HG03139 (cell line): ENCODE measurements around the gene RAPGEF4.
"Not testable (repeated sequence)": the region's sequence is repeated elsewhere in the genome, so short reads cannot be mapped to it uniquely, and the experiment has no call there.

Experiments used
- ATAC-seq: cut with Tn5 transposase; IDR thresholded peaks from one replicate; pipeline ENCODE4 v1.9.1; 2021; ENCODE audit not compliant: unreplicated experiment

The RAPGEF4 gene

DNA sequence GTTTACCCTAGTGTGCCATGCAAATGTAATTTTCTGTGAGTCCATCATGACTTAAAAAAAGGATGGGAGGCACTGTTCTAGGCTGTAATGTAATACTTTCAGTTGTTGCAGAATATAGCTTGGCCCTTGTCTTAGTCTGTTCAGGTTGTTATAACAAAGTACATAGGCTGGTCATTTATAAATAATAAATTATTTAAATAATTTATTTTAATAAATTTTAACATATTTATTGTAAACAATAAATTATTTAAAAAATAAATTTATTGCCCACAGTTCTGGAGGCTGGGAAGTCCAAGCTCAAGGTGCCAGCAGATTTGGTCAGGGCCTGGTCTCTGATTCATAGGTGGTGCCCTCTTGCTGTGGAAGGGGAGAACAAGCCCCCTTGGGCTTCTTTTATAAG is 35.2 kb downstream of the RAPGEF4 start:
- no peak for ATAC-seq

DNA sequence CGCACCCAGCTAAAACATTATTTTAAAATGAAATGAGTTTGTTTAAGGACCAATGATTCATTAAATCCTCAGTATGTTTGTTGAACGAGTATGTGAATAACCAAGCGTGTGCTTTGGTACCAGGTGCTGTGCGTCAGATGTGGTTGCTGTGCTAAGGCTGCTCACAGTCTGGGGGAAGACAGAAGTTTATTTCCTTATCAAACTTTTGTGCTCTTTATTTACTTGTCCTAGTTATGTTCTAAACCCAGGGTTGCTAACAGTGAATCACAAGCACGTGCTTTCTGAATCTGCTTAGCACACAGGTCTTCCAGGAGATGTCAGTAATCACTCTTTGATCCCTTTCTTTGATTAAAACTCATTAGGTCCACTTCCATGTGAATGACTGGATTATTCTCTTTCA is 37.0 kb downstream of the RAPGEF4 start:
- ATAC-seq, result no peak

DNA sequence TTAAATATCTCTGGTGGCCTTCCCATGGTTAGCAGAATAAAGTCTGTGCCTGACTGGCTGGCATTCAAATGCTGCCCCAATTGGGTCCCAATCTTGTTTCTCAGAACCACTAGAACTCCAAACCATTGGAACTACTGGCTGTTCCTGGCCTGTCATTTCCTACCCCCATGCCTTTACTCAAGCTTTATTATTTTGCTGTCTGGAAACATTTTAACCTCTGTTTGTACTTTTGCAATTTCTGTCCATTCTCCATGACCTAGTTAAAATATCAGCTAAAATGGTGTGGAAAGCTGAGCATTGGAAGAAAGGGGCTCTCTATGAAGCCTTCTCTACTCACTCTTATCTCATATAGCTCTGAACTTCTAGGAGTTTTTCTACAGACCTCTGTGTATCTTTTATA is 38.7 kb downstream of the RAPGEF4 start:
- ATAC-seq, result no peak

DNA sequence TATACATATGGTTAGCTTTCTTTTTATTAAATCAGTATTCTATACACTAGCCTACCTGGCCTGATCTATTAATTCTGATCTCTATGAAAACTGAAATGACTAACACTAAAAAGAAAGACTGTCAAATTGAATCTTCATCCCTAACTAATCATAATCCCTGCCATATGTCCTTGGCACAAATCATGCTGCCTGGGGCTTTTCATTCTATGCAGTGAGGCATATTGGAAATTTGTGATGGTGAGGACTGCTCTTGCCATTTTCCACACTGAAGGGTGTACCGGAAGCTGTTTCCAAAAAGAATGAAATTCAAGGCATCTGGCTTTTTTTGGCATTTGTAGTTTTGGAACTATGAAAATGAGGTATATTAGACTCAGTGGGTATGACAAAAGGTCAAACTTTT is 39.7 kb downstream of the RAPGEF4 start:
- ATAC-seq, result no peak

DNA sequence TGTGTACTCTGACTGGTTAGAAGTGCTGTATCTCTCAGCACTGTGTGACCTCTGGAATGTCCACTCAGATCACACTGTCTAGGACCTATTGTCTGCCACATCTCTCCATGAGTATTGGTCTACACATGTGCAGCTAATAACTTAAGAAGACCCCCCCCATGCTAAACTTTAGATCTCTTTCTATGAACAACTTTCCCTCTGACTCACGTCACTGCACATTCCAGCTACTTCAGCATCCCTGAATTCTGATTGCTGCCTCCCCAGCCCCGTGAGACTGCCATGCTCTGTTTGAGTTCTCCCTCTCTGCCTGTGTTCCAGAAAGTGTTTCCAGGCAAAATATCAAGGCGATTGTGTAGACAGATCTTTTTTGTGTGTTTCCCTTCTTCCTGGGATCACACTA is 41.8 kb downstream of the RAPGEF4 start:
- no peak for ATAC-seq

DNA sequence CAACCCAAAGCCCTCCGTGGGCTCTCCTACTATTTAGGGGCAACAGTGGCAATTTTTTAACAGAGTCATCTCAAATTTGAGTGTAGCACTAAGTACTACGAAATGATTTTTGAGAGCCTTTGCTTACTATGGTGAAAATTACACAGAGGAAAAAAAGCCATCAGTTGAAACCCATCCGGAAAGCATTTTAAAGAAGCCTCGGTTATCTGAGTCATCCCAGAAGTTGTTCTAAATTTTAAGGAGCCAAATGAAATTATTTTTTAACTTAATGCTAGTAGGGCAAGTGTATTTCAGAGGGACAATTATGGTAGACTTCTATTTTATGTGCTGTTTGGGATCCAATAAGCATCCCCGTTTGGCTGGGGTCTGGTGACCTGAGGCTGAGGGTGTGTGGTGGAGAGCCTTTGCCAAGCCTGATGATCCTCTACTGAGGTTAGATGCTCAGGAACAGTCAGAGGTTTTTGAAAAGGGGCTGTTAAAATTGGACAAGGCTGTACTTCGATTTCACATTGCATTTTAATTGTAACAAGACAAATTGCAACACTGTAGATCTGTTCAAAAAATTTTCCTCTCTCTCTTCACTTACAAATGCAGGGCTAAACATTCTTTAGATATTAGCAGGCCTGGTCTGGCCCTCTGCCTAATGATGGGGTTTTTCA is 47.0 kb downstream of the RAPGEF4 start:
- ATAC-seq, result no peak

DNA sequence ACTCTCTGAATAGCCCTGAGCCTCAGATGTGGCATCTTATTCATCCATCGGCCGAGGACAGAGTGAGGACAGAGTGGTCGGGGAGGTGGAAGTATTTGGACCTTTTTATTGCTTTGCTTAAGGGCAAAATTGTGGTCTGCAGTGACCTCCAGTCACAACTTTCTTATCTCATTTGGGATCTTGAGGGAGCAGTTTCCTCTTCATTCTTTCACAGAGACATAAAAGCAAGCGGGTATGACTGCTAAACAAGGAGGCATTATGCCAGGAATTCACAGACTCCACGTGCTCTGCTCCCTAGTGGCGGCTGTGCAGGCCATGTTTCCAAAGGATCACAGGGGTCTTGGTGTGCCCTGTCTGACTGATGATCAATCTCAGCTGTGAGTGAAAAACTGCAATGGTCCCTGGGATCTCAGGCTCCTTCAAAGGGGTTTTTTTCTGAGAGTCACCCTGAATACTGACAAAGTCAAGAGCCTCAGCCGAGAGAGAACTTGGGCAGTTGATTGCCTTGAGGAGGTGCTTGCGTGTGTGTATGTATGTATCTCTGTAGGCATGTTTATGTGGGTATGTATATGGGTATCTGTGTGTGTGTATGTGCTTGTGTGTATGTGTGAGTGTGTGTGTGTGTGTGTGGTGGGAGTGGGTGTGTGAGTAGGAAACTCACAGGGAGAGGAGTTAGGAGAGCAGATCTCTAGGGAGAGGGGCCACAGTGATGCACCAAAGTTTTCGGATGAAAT is 47.7 kb downstream of the RAPGEF4 start:
- no peak for ATAC-seq

DNA sequence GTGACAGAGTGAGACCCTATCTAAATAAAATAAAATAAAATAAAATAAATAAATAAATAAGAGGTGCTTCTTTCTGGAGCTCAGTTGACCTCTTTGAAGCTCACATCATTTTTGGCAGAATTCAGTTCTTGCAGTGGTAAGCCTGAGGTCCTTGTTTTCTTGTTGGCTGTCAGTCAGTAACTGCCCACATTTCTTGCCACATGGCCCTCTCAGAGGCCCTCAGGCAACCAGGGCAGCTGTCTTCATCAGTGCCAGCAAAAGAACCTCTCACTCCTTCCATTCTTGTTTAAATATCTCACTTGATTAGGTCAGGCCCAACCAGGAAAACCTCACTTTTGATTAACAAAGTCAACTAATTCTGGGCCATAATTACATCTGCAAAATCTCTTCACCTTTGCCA is 53.2 kb downstream of the RAPGEF4 start:
- ATAC-seq, result no peak

DNA sequence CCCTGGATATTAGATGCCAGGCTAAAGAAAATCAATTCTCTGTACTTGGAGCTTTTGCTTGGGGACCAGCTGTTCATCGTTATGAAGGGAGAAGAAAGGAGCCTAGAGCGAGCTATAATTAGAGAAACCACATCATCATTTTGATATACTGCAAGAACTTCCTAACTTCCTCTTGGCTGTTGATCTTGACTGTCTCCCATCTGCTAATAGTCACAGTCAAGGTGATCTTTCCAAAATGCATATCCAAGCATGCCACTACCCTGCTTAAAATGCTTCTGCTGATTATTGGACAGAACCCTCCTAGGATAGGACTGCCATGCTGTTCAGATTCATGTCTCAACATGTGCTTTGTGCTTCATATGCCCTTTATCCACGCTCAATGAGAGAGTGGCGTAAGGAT is 54.8 kb downstream of the RAPGEF4 start:
- ATAC-seq, result no peak

DNA sequence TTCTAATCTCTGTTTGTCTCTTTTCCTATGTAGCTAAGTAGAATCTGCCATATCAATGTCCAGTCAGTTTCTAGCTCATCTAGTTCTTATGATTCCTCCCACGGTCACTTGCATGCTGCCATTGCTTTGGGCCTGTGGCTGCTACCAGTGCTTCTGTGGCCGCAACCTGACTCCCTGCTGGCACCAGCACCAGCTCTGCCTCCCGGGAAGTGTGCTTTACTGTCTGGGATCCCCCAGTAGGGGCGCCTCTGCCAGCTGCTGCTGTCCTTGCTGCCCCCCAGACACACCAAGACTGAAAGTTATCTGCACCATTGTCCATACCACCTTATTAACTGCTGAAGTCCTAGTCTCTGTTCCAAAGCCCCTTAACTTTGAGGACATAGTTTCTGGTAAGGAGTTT is 56.3 kb downstream of the RAPGEF4 start:
- ATAC-seq, result no peak

DNA sequence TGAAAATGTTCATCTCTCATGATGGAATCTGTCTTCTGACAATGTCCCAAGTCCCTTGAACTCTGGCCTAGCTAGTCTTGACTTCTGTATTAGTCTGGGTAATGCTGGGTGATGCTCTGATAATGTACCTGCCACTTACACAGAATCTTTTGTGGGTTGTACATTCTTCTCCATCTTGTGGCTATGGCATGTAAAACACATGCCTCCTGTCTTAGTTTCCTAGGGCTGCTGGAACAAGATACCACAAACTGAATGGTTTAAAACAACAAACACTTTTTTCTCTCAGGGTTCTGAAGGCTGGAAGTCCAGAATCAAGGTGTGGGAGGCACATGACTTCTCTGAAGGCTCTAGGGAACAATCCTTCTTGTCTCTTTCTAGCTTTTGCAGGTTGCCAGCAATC is 57.1 kb downstream of the RAPGEF4 start:
- ATAC-seq, result no peak

DNA sequence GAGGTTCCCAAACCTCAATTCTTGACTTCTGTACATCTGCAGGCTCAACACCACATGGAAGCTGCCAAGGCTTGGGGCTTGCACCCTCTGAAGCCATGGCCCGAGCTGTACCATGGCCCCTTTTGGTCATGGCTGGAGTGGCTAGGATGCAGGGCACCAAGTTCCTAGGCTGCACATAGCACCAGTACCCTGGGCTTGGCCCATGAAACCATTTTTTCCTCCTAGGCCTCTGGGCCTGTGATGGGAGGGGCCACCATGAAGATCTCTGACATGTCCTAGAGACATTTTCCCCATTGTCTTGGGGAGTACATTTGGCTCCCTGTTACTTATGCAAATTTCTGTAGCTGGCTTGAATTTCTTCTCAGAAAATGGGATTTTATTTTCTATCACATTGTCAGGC is 67.7 kb downstream of the RAPGEF4 start:
- not testable (repeated sequence) for ATAC-seq

DNA sequence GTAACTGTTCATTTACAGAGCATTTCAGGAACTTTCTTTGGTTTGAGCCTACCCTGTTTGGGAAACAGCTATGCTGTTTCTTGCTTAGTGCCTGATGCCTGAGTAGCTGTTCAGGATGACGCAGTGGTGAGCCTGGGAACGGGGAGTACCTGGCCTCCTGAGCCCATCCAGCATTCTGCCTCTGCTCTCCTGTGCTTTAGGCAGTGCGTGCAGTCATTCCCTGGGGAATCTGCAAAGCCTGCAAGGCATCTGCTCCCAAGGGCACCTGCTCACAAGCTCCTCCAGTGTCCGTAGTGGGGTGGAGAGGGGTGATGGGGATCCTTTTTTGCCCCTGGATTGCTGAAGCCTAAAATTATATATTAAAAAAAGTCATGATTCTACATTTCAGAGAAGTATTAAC is 68.8 kb downstream of the RAPGEF4 start:
- no peak for ATAC-seq

DNA sequence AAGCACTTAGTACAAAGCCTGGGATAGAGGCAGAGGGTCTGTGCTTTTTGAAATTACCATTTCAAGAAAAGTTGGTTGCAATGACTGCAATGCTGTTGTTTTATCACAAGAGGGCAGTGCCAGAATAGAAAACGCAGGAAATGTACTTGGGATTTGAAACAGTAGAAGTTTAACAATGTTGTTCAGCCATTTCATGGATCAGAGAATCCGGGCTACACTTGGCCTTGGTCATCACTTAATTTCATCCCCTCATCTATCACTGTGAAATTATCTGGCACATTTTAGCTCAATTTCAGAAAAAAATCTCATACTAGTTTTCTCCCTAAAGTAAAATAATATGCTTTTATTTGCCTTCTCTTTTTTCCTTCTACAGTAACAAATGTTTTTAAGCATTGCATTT is 70.8 kb downstream of the RAPGEF4 start:
- ATAC-seq, result no peak

DNA sequence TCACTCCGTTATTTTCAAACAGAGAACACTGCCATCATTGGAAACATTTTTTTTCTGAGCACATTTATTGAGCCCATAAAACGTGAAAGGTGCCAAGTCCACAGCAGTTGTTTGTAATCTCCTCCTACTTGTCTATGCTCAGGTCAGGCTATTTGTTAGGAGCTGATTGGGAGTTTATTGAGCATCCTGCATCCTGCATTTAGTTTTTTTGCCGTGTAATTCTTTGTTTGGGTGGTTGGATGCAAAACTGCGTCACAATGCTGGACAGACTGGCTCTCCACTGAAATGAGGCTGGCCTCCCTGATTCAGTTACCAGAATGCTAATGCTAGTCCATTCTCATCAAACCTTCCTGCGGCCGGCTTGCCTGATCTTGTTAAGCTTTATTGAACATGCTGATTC is 71.4 kb downstream of the RAPGEF4 start:
- no peak for ATAC-seq

DNA sequence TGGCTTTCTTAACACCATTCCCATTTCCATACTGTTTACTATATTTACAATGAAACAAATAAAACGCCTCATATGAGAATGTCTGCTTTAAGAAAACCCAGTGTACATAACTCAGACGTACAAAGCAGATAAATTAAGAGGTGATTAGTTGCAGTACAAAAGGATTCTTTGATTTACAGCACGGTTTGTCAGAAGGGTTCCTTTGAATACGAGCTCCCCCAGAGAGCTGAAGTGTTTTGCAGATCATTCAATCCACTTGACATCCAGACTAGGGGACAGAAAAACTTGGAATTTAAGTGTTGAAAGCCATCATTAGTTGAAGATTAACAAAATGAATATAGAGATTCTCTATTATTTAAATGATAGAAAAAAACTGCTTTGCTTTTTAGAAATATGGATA is 72.5 kb downstream of the RAPGEF4 start:
- ATAC-seq, result no peak

DNA sequence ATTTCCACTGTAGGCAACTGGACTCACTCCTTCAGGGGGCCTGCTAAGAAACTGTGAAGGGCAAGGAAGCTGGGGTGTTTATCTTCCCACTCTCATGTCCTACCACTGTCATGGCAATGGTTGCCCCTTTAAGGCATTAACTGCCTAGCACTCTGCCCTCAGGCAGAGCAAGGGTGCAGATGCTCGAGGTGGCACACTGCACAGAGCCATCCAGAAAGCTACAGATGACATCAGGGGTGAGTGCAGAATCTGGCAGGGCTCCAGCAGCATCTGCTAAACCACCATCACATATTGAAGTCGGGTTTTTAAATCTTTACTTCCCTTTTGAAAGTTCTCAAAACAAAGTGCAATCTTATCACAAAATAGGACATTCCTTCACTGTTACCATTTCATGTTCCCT is 75.4 kb downstream of the RAPGEF4 start:
- ATAC-seq, result no peak

DNA sequence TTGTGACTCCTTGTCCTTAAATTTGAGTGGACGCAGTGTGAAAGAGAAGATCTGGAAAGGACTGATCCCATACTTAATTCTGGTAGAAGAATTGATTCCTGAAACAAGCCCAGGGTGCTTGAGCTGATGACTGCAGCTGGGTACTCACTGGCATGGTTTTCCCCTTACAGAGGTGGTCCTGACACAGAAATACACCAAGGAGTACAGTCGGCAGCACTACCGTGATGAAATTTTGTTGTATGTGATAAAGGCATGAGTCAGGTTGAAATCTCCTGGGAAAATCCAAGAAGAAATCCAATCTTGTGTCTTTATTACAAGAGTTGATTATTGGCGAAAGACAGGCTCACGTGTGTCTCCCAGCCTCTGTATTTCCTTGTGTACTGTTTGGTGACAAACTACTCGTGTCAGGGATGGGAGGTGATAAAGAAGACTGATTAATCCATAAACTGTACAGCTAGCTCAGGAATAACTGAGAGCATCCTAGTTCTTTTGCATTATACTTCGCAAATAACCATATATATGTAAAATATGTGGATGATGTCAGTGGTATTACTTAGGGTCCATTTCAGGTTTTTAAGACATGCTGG is 76.6 kb downstream of the RAPGEF4 start:
- ATAC-seq, result no peak

DNA sequence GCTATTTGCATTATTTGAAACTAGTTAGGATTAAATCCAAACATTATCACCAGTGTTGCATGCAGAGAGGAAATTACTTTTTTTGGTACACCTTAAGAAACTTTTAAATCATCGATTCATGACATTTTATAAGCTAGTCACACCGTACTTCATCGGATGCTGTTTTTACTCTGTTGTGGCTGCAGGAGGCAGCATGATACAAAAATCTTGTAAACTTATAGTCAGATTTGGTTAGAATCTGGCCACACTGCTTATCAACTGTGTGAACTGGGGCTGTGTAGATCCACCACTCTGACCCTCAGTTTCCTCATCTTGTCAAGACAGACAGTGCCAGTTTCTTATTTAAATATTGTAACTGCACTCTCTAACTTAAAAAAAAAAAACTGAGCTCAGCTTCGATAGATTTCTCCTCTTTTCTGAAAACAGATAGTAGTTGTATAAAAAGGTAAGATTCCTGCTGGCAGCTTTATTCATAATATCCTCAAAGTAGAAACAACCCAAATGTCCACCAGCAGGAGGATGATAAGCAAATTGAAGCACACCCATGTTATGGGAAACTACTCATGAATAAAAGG is 77.8 kb downstream of the RAPGEF4 start:
- no peak for ATAC-seq

DNA sequence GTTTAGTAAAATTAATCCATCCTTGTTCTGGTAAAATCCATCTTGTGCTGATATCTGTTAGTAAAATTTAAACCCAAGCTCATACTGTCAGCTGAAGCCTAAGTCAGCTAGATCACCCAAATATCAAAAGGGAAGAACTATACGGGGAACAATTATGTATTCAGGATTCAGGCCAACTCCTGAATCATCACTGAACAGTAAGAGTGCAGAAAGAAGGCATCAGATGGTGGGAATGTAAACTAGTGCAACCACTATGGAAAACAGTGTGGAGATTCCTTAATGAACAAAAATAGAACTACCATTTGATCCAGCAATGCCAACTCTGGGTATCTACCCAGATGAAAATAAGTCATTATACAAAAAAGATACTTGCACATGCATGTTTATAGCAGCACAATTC is 81.8 kb downstream of the RAPGEF4 start:
- ATAC-seq, result no peak

DNA sequence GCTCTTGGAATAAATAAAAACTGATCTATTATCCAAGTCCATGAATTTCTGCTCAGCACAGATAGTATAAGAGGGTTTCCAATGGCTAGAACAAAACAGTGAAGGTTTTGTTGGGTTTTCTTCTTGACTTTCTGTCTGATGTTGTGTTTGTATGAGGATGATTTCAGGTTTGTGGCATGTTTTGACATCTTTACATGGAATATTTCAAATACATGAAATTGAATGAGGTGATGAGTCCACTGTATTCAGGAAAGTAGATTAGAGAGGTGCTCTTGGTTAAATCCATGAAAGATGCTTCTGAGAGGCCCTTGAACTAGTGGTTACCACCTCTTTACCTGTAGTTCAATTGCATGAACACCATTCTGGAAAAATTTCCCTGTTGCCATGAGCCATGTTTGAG is 84.3 kb downstream of the RAPGEF4 start:
- no peak for ATAC-seq
